HL-60 (cell line): ENCODE results near the gene IL31RA.

Experiments used
- DNase-seq, 2 experiments: peaks; one replicate each; pipeline ENCODE4 v3.0.0-alpha.2; 2010 to 2020; ENCODE audit warnings: low read depth in 1 of 2, low spot score in 1 of 2
- H3K27ac ChIP-seq: fragments of 250-450 bp; sonication (Bioruptor Pico); replicated peaks from 2 replicates; pipeline ENCODE4 v1.5.1; 2020; ENCODE audit warnings: mild to moderate bottlenecking, moderate library complexity
- H3K27me3 ChIP-seq: fragments of 250-450 bp; sonication (Bioruptor Pico); 2 replicates; pipeline ENCODE4 v1.5.1; 2021; ENCODE audit warnings: mild to moderate bottlenecking, moderate library complexity; ENCODE audit not compliant: insufficient read depth, poor library complexity, severe bottlenecking
- H3K4me3 ChIP-seq: replicated peaks from 2 replicates; pipeline ENCODE4 v1.5.1; 2011; ENCODE audit warnings: mild to moderate bottlenecking, control low read depth, low read length; ENCODE audit not compliant: insufficient read depth
- CTCF ChIP-seq: IDR thresholded peaks from one replicate; pipeline ENCODE4 v1.5.1; 2011; ENCODE audit warnings: low read length, control low read depth, inconsistent platforms; ENCODE audit not compliant: insufficient read depth
- GABPA ChIP-seq: IDR thresholded peaks from 2 replicates; pipeline ENCODE4 v1.6.1; 2012; ENCODE audit warnings: low read depth
- POLR2AphosphoS5 ChIP-seq: IDR thresholded peaks from 2 replicates; pipeline ENCODE4 v1.6.1; 2012; ENCODE audit warnings: low read depth
- REST ChIP-seq: IDR thresholded peaks from 2 replicates; pipeline ENCODE4 v1.6.1; 2012; ENCODE audit warnings: low read depth; ENCODE audit not compliant: insufficient replicate concordance
- SPI1 ChIP-seq: IDR thresholded peaks from 2 replicates; pipeline ENCODE4 v1.6.1; 2012; ENCODE audit warnings: low read depth, mild to moderate bottlenecking, borderline replicate concordance

IL31RA gene

GRCh38 chr5:55923177-55923771, 72.1 kb downstream of the IL31RA start:
- no peak for TF ChIP-seq REST
- TF ChIP-seq POLR2AphosphoS5 = no peak
- TF ChIP-seq GABPA = no peak
- TF ChIP-seq CTCF = no peak
- H3K4me3 ChIP-seq = peak overlapping the region; percentile 31
- no peak overlapping the region for H3K27ac ChIP-seq
- no peaks in the 10 kb centered on the region for H3K27me3 ChIP-seq
- peak in 1 of 2 experiments; percentile 33 for DNase-seq

- no peak for DNase-seq
- no peak overlapping the region for H3K4me3 ChIP-seq
- TF ChIP-seq REST (no peak), CTCF (no peak), GABPA (no peak)
- no peaks in the 10 kb centered on the region for H3K27me3 ChIP-seq
- no peak overlapping the region for H3K27ac ChIP-seq
These were observed 72.8 kb downstream of the IL31RA start for GRCh38 chr5:55923865-55924500.

GRCh38 chr5:55924744-55925143, 73.6 kb downstream of the IL31RA start:
- H3K27ac ChIP-seq = no peak overlapping the region
- no peaks in the 10 kb centered on the region for H3K27me3 ChIP-seq
- no peak overlapping the region for H3K4me3 ChIP-seq
- no peak for DNase-seq
- TF ChIP-seq CTCF = no peak
- TF ChIP-seq POLR2AphosphoS5 = no peak
- no peak for TF ChIP-seq SPI1

- no peak for DNase-seq
- Histone ChIP-seq H3K27me3 (no peaks in the 10 kb centered on the region), H3K4me3 (no peak overlapping the region), H3K27ac (no peak overlapping the region)
- TF ChIP-seq GABPA = no peak
- no peak for TF ChIP-seq CTCF
- TF ChIP-seq POLR2AphosphoS5 = no peak
- TF ChIP-seq SPI1 = no peak
- no peak for TF ChIP-seq REST
These were observed 74.0 kb downstream of the IL31RA start for GRCh38 chr5:55925181-55925580.
